ENCODE results near the gene USP17L13.
"Not testable (repeated sequence)": the region's sequence is repeated elsewhere in the genome, so short reads cannot be mapped to it uniquely, and the experiment has no call there.

The USP17L13 gene

GRCh38 chr4:9224596-9224995 lies at the start of gene USP17L13:
Gene USP17L13 (plus strand): TSS chr4:9224896. CDS start chr4:9224896, 0 bp downstream.
- not testable (repeated sequence) for H3K4me1 ChIP-seq (ENCODE audit: control insufficient read depth, insufficient read depth, low read length); H3K27me3 ChIP-seq (ENCODE audit: control insufficient read depth, insufficient read depth, low read length); H3K36me3 ChIP-seq (ENCODE audit: control insufficient read depth, insufficient read depth, low read length); H3K9me3 ChIP-seq (ENCODE audit: control insufficient read depth, insufficient read depth, low read length); H3K4me3 ChIP-seq (ENCODE audit: low read depth, low read length); H3K9ac ChIP-seq (ENCODE audit: low read depth, low read length)

GRCh38 chr4:9210357-9210756 lies 14.3 kb upstream of the USP17L13 start, which contains the start of gene USP17L10:
Gene USP17L10 (plus strand): TSS chr4:9210657. CDS start chr4:9210657, 0 bp downstream.
- not testable (repeated sequence) for H3K27me3 ChIP-seq (ENCODE audit: control insufficient read depth, insufficient read depth, low read length); H3K4me3 ChIP-seq (ENCODE audit: low read depth, low read length); H3K9me3 ChIP-seq (ENCODE audit: control insufficient read depth, insufficient read depth, low read length); H3K4me1 ChIP-seq (ENCODE audit: control insufficient read depth, insufficient read depth, low read length); H3K36me3 ChIP-seq (ENCODE audit: control insufficient read depth, insufficient read depth, low read length); H3K9ac ChIP-seq (ENCODE audit: low read depth, low read length)

GRCh38 chr4:9214701-9215100 lies 10.0 kb upstream of the USP17L13 start:
- not testable (repeated sequence) for H3K9ac ChIP-seq (ENCODE audit: low read depth, low read length); H3K36me3 ChIP-seq (ENCODE audit: control insufficient read depth, insufficient read depth, low read length); H3K4me1 ChIP-seq (ENCODE audit: control insufficient read depth, insufficient read depth, low read length); H3K4me3 ChIP-seq (ENCODE audit: low read depth, low read length); H3K27me3 ChIP-seq (ENCODE audit: control insufficient read depth, insufficient read depth, low read length); H3K9me3 ChIP-seq (ENCODE audit: control insufficient read depth, insufficient read depth, low read length)

GRCh38 chr4:9215105-9215504 lies 9.6 kb upstream of the USP17L13 start, which contains the start of gene USP17L11:
Gene USP17L11 (plus strand): TSS chr4:9215405. CDS start chr4:9215405, 0 bp downstream.
- H3K27me3 ChIP-seq (ENCODE audit: control insufficient read depth, insufficient read depth, low read length); H3K4me3 ChIP-seq (ENCODE audit: low read depth, low read length); H3K9ac ChIP-seq (ENCODE audit: low read depth, low read length); H3K36me3 ChIP-seq (ENCODE audit: control insufficient read depth, insufficient read depth, low read length); H3K4me1 ChIP-seq (ENCODE audit: control insufficient read depth, insufficient read depth, low read length); H3K9me3 ChIP-seq (ENCODE audit: control insufficient read depth, insufficient read depth, low read length): not testable (repeated sequence)

GRCh38 chr4:9219852-9220251 lies 4.8 kb upstream of the USP17L13 start, which contains the start of gene USP17L12:
Gene USP17L12 (plus strand): TSS chr4:9220152. CDS start chr4:9220152, 0 bp downstream.
- H3K4me3 ChIP-seq (ENCODE audit: low read depth, low read length); H3K4me1 ChIP-seq (ENCODE audit: control insufficient read depth, insufficient read depth, low read length); H3K36me3 ChIP-seq (ENCODE audit: control insufficient read depth, insufficient read depth, low read length); H3K9me3 ChIP-seq (ENCODE audit: control insufficient read depth, insufficient read depth, low read length); H3K27me3 ChIP-seq (ENCODE audit: control insufficient read depth, insufficient read depth, low read length); H3K9ac ChIP-seq (ENCODE audit: low read depth, low read length): not testable (repeated sequence)

- H3K9me3 ChIP-seq (ENCODE audit: control insufficient read depth, insufficient read depth, low read length); H3K4me1 ChIP-seq (ENCODE audit: control insufficient read depth, insufficient read depth, low read length); H3K27me3 ChIP-seq (ENCODE audit: control insufficient read depth, insufficient read depth, low read length); H3K36me3 ChIP-seq (ENCODE audit: control insufficient read depth, insufficient read depth, low read length); H3K9ac ChIP-seq (ENCODE audit: low read depth, low read length); H3K4me3 ChIP-seq (ENCODE audit: low read depth, low read length): not testable (repeated sequence)
Measured at GRCh38 chr4:9230249-9230648, 5.6 kb downstream of the USP17L13 start.

GRCh38 chr4:9234085-9234484 lies 9.4 kb downstream of the USP17L13 start, which contains the start of gene USP17L15:
Gene USP17L15 (plus strand): TSS chr4:9234385. CDS start chr4:9234385, 0 bp downstream.
- not testable (repeated sequence) for H3K36me3 ChIP-seq (ENCODE audit: control insufficient read depth, insufficient read depth, low read length); H3K4me1 ChIP-seq (ENCODE audit: control insufficient read depth, insufficient read depth, low read length); H3K27me3 ChIP-seq (ENCODE audit: control insufficient read depth, insufficient read depth, low read length); H3K4me3 ChIP-seq (ENCODE audit: low read depth, low read length); H3K9me3 ChIP-seq (ENCODE audit: control insufficient read depth, insufficient read depth, low read length); H3K9ac ChIP-seq (ENCODE audit: low read depth, low read length)

- not testable (repeated sequence) for H3K9me3 ChIP-seq (ENCODE audit: control insufficient read depth, insufficient read depth, low read length); H3K27me3 ChIP-seq (ENCODE audit: control insufficient read depth, insufficient read depth, low read length); H3K36me3 ChIP-seq (ENCODE audit: control insufficient read depth, insufficient read depth, low read length); H3K4me1 ChIP-seq (ENCODE audit: control insufficient read depth, insufficient read depth, low read length); H3K4me3 ChIP-seq (ENCODE audit: low read depth, low read length); H3K9ac ChIP-seq (ENCODE audit: low read depth, low read length)
Measured at GRCh38 chr4:9238461-9238860, 13.8 kb downstream of the USP17L13 start.

GRCh38 chr4:9243579-9243978 lies 18.9 kb downstream of the USP17L13 start, which contains the start of gene USP17L17:
Gene USP17L17 (plus strand): TSS chr4:9243879. CDS start chr4:9243879, 0 bp downstream.
- H3K4me3 ChIP-seq (ENCODE audit: low read depth, low read length); H3K4me1 ChIP-seq (ENCODE audit: control insufficient read depth, insufficient read depth, low read length); H3K9ac ChIP-seq (ENCODE audit: low read depth, low read length); H3K9me3 ChIP-seq (ENCODE audit: control insufficient read depth, insufficient read depth, low read length); H3K36me3 ChIP-seq (ENCODE audit: control insufficient read depth, insufficient read depth, low read length); H3K27me3 ChIP-seq (ENCODE audit: control insufficient read depth, insufficient read depth, low read length): not testable (repeated sequence)

GRCh38 chr4:9247953-9248680 lies 23.4 kb downstream of the USP17L13 start, which contains the start of gene USP17L18:
Gene USP17L18 (plus strand): TSS chr4:9248630. CDS start chr4:9248630, 0 bp downstream.
- not testable (repeated sequence) for H3K4me3 ChIP-seq (ENCODE audit: low read depth, low read length); H3K9ac ChIP-seq (ENCODE audit: low read depth, low read length); H3K9me3 ChIP-seq (ENCODE audit: control insufficient read depth, insufficient read depth, low read length); H3K4me1 ChIP-seq (ENCODE audit: control insufficient read depth, insufficient read depth, low read length); H3K27me3 ChIP-seq (ENCODE audit: control insufficient read depth, insufficient read depth, low read length); H3K36me3 ChIP-seq (ENCODE audit: control insufficient read depth, insufficient read depth, low read length)

GRCh38 chr4:9253078-9253477 lies 28.4 kb downstream of the USP17L13 start, which contains the start of gene USP17L19:
Gene USP17L19 (plus strand): TSS chr4:9253378. CDS start chr4:9253378, 0 bp downstream.
- not testable (repeated sequence) for H3K4me3 ChIP-seq (ENCODE audit: low read depth, low read length); H3K4me1 ChIP-seq (ENCODE audit: control insufficient read depth, insufficient read depth, low read length); H3K27me3 ChIP-seq (ENCODE audit: control insufficient read depth, insufficient read depth, low read length); H3K9me3 ChIP-seq (ENCODE audit: control insufficient read depth, insufficient read depth, low read length); H3K36me3 ChIP-seq (ENCODE audit: control insufficient read depth, insufficient read depth, low read length); H3K9ac ChIP-seq (ENCODE audit: low read depth, low read length)

GRCh38 chr4:9257824-9258223 lies 33.1 kb downstream of the USP17L13 start, which contains the start of gene USP17L20:
Gene USP17L20 (plus strand): TSS chr4:9258124. CDS start chr4:9258124, 0 bp downstream.
- H3K36me3 ChIP-seq (ENCODE audit: control insufficient read depth, insufficient read depth, low read length); H3K9me3 ChIP-seq (ENCODE audit: control insufficient read depth, insufficient read depth, low read length); H3K27me3 ChIP-seq (ENCODE audit: control insufficient read depth, insufficient read depth, low read length); H3K4me1 ChIP-seq (ENCODE audit: control insufficient read depth, insufficient read depth, low read length); H3K4me3 ChIP-seq (ENCODE audit: low read depth, low read length); H3K9ac ChIP-seq (ENCODE audit: low read depth, low read length): not testable (repeated sequence)

Data from iPS-15b (cell line).